H9 (cell line): ENCODE data around the gene LYST. TPM values are rescaled to one million over a fixed set of nuclear protein-coding genes. Genes with fewer than 3 reads are reported as not detected.

Experiments used
- DNase-seq: peaks from one replicate; pipeline ENCODE4 v3.0.0-alpha.2; 2017
- H2AFZ ChIP-seq: one replicate; pipeline ENCODE4 v1.6.1; 2013; ENCODE audit warnings: mild to moderate bottlenecking, low read length, control low read depth, moderate library complexity
- H2AK5ac ChIP-seq: 2 replicates; pipeline ENCODE4 v1.6.1; 2013; ENCODE audit warnings: low read length, control low read depth, mixed read lengths; ENCODE audit not compliant: insufficient read length
- H2BK120ac ChIP-seq: one replicate; pipeline ENCODE4 v1.6.1; 2013; ENCODE audit warnings: low read depth, mild to moderate bottlenecking, low read length, control low read depth, inconsistent platforms; ENCODE audit not compliant: poor library complexity, severe bottlenecking
- H2BK12ac ChIP-seq: 2 replicates; pipeline ENCODE4 v1.6.1; 2013; ENCODE audit warnings: low read length, control low read depth, mixed read lengths, low read depth; ENCODE audit not compliant: insufficient read length
- H2BK15ac ChIP-seq: 2 replicates; pipeline ENCODE4 v1.6.1; 2013; ENCODE audit warnings: low read depth, low read length, control low read depth
- H2BK20ac ChIP-seq: one replicate; pipeline ENCODE4 v1.6.1; 2013; ENCODE audit warnings: low read depth, mild to moderate bottlenecking, low read length, control low read depth, inconsistent platforms; ENCODE audit not compliant: poor library complexity, severe bottlenecking
- H2BK5ac ChIP-seq: 2 replicates; pipeline ENCODE4 v1.6.1; 2013; ENCODE audit warnings: low read length, control low read depth, mixed read lengths; ENCODE audit not compliant: insufficient read length
- H3K14ac ChIP-seq: 2 replicates; pipeline ENCODE4 v1.6.1; 2013; ENCODE audit warnings: low read length, control low read depth; ENCODE audit not compliant: insufficient read depth
- H3K18ac ChIP-seq: 2 replicates; pipeline ENCODE4 v1.6.1; 2013; ENCODE audit warnings: low read depth, mild to moderate bottlenecking, mixed read lengths, low read length, control low read depth; ENCODE audit not compliant: insufficient read length
- H3K23ac ChIP-seq: 2 replicates; pipeline ENCODE4 v1.6.1; 2013; ENCODE audit warnings: low read length, control low read depth, mixed read lengths, low read depth; ENCODE audit not compliant: insufficient read length
- H3K23me2 ChIP-seq: 2 replicates; pipeline ENCODE4 v1.6.1; 2013; ENCODE audit warnings: low read depth, mild to moderate bottlenecking, mixed read lengths, low read length, control low read depth; ENCODE audit not compliant: insufficient read length, poor library complexity, severe bottlenecking
- H3K27ac ChIP-seq: 2 replicates; pipeline ENCODE4 v1.5.1; 2013; ENCODE audit warnings: low read length, control low read depth, mixed read lengths, low read depth; ENCODE audit not compliant: insufficient read length
- H3K27me3 ChIP-seq: 2 replicates; pipeline ENCODE4 v1.6.1; 2013; ENCODE audit warnings: low read length, control low read depth, inconsistent platforms; ENCODE audit not compliant: insufficient read depth
- H3K4ac ChIP-seq: 2 replicates; pipeline ENCODE4 v1.6.1; 2013; ENCODE audit warnings: low read depth, mild to moderate bottlenecking, control low read depth, inconsistent platforms, low read length, moderate library complexity
- H3K4me1 ChIP-seq: 2 replicates; pipeline ENCODE4 v1.6.1; 2013; ENCODE audit warnings: low read length, control low read depth, inconsistent platforms; ENCODE audit not compliant: insufficient read depth
- H3K4me2 ChIP-seq: 2 replicates; pipeline ENCODE4 v1.6.1; 2013; ENCODE audit warnings: low read length, control low read depth, mixed read lengths; ENCODE audit not compliant: insufficient read length, insufficient read depth
- H3K56ac ChIP-seq: 2 replicates; pipeline ENCODE4 v1.6.1; 2013; ENCODE audit warnings: low read depth, mild to moderate bottlenecking, mixed read lengths, low read length, control low read depth; ENCODE audit not compliant: insufficient read length
- H3K79me1 ChIP-seq: 2 replicates; pipeline ENCODE4 v1.6.1; 2013; ENCODE audit warnings: low read depth, mild to moderate bottlenecking, moderate library complexity, low read length, control low read depth, inconsistent platforms; ENCODE audit not compliant: insufficient read depth, poor library complexity, severe bottlenecking
- H3K79me2 ChIP-seq: 2 replicates; pipeline ENCODE4 v1.6.1; 2013; ENCODE audit warnings: low read length, control low read depth, inconsistent platforms; ENCODE audit not compliant: insufficient read depth
- H3K9ac ChIP-seq: 2 replicates; pipeline ENCODE4 v1.6.1; 2013; ENCODE audit warnings: low read length, control low read depth, mixed read lengths; ENCODE audit not compliant: insufficient read length; ENCODE audit errors: extremely low read depth
- H3K9me3 ChIP-seq: one replicate; pipeline ENCODE4 v1.6.1; 2013; ENCODE audit warnings: low read depth, low read length, inconsistent platforms; ENCODE audit not compliant: control insufficient read depth
- H3T11ph ChIP-seq: one replicate; pipeline ENCODE4 v1.6.1; 2013; ENCODE audit warnings: mild to moderate bottlenecking, low read length, control low read depth, inconsistent platforms
- H4K20me1 ChIP-seq: one replicate; pipeline ENCODE4 v1.6.1; 2013; ENCODE audit not compliant: control insufficient read depth, insufficient read length, insufficient read depth
- H4K5ac ChIP-seq: 2 replicates; pipeline ENCODE4 v1.6.1; 2013; ENCODE audit warnings: low read depth, mild to moderate bottlenecking, mixed read lengths, low read length, control low read depth; ENCODE audit not compliant: insufficient read length
- H4K8ac ChIP-seq: replicated peaks from 2 replicates; pipeline ENCODE4 v1.6.1; 2013; ENCODE audit warnings: low read length, control low read depth, mixed read lengths, low read depth; ENCODE audit not compliant: insufficient read length
- H4K91ac ChIP-seq: 2 replicates; pipeline ENCODE4 v1.6.1; 2013; ENCODE audit warnings: low read depth, mild to moderate bottlenecking, moderate library complexity, mixed read lengths, low read length, control low read depth; ENCODE audit not compliant: insufficient read length
- H3K27ac Mint-ChIP-seq, 3 experiments: 2 replicates in 2 of 3; 3 replicates in 1 of 3; pipeline ENCODE4 v1.8.0; 2020 to 2021; ENCODE audit warnings: mixed read lengths in 3 of 3, mild to moderate bottlenecking in 1 of 3, moderate library complexity in 1 of 3
- H3K27me3 Mint-ChIP-seq: 2 replicates; pipeline ENCODE4 v1.8.0; 2021; ENCODE audit warnings: low read depth, mild to moderate bottlenecking, moderate library complexity, mixed read lengths
- H3K36me3 Mint-ChIP-seq, 3 experiments: 2 replicates in 2 of 3; 3 replicates in 1 of 3; pipeline ENCODE4 v1.8.0; 2020 to 2021; ENCODE audit warnings: low read depth in 3 of 3, mixed read lengths in 3 of 3; ENCODE audit not compliant: insufficient read depth in 1 of 3
- H3K4me1 Mint-ChIP-seq, 2 experiments: 2 replicates each; pipeline ENCODE4 v1.8.0; 2020; ENCODE audit warnings: mixed read lengths in 2 of 2
- H3K4me3 Mint-ChIP-seq, 2 experiments: 2 replicates in 1 of 2; 3 replicates in 1 of 2; pipeline ENCODE4 v1.8.0; 2020 to 2021; ENCODE audit warnings: mild to moderate bottlenecking in 2 of 2, mixed read lengths in 2 of 2, moderate library complexity in 1 of 2
- H3K9me3 Mint-ChIP-seq, 2 experiments: 2 replicates in 1 of 2; 3 replicates in 1 of 2; pipeline ENCODE4 v1.8.0; 2020; ENCODE audit warnings: mild to moderate bottlenecking in 2 of 2, mixed read lengths in 2 of 2, moderate library complexity in 1 of 2
- CTCF ChIP-seq: fragments of 200-600 bp; sonication (generic); conservative IDR thresholded peaks from 3 replicates; pipeline ENCODE4 v1.8.0; 2021; ENCODE audit warnings: antibody characterized with exemption, mild to moderate bottlenecking
- WGBS: extraction: QIAGEN DNeasy Blood & Tissue Kit; methylation state at CpG from one replicate; pipeline ENCODE4 v1.1.7; 2013; ENCODE audit warnings: missing lambda C conversion rate, low lambda C conversion rate, mixed read lengths; ENCODE audit not compliant: insufficient read length; ENCODE audit errors: extremely low coverage; 5-methylcytosine and 5-hydroxymethylcytosine counted together
- total RNA-seq: library from RNA; stranded (reverse); gene quantifications from 2 replicates; pipeline ENCODE4 v1.2.1, GENCODE V29; 2021

Gene LYST
- total RNA-seq, 1 experiment from 2014 or later: 0.13 TPM

GRCh38 chr1:235853653-235854052 is 13.1 kb downstream of the LYST start:
- Histone ChIP-seq H3K79me2 (no peaks in the 10 kb centered on the region), H3K23me2 (no peaks in the 10 kb centered on the region), H3K79me1 (no peaks in the 10 kb centered on the region), H3K4me2 (no peak overlapping the region), H3K18ac (no peak overlapping the region), H3K27ac (no peak overlapping the region), H3K4me1 (no peaks in the 10 kb centered on the region; the same call in 1 of the 2 replicates), H4K8ac (no peak overlapping the region), H4K91ac (no peak overlapping the region), H2BK20ac (no peak overlapping the region), H3K4ac (no peak overlapping the region), H2BK12ac (no peak overlapping the region), H3K56ac (no peak overlapping the region), H2BK120ac (no peak overlapping the region), H2BK5ac (no peak overlapping the region), H3K23ac (no peak overlapping the region), H2AFZ (no peak overlapping the region), H3K9me3 (no peaks in the 10 kb centered on the region), H3K9ac (no peak overlapping the region), H3K27me3 (no peaks in the 10 kb centered on the region), H3T11ph (no peak overlapping the region), H4K5ac (no peak overlapping the region), H2AK5ac (no peak overlapping the region), H4K20me1 (no peaks in the 10 kb centered on the region), H3K14ac (no peak overlapping the region), H2BK15ac (no peak overlapping the region)
- Mint-ChIP-seq H3K9me3 (no peaks in the 10 kb centered on the region), H3K27ac (no peak overlapping the region), H3K4me3 (no peak overlapping the region), H3K36me3 (no peaks in the 10 kb centered on the region), H3K4me1 (no peaks in the 10 kb centered on the region), H3K27me3 (peaks cover 7% of the 10 kb centered on the region)
- TF ChIP-seq CTCF: no peak
- no CpG with 5 or more reads among the region's 7 CpGs for WGBS
- DNase-seq: no peak
